Endometrial microvascular endothelial cells (primary cell): ENCODE measurements around the gene WDR38. TPM values are rescaled to one million over a fixed set of nuclear protein-coding genes. Genes with fewer than 3 reads are reported as not detected.

Experiments
- in situ Hi-C: cut with HindIII; loops from 2 replicates; pipeline ENCODE4 v1.10.0; 2017; ENCODE audit warnings: low sequenced_read_pairs, low pct_unique_long_range_greater_than_20kb; ENCODE audit errors: inconsistent ontology term
- total RNA-seq: library from RNA; depleted of rRNA; stranded (reverse); fragments of >200 nt; gene quantifications from one replicate; pipeline ENCODE4 v1.2.3, GENCODE V29; 2015; ENCODE audit errors: inconsistent ontology term

The WDR38 gene
- total RNA-seq, 1 donor from 2014 or later: not detected

DNA sequence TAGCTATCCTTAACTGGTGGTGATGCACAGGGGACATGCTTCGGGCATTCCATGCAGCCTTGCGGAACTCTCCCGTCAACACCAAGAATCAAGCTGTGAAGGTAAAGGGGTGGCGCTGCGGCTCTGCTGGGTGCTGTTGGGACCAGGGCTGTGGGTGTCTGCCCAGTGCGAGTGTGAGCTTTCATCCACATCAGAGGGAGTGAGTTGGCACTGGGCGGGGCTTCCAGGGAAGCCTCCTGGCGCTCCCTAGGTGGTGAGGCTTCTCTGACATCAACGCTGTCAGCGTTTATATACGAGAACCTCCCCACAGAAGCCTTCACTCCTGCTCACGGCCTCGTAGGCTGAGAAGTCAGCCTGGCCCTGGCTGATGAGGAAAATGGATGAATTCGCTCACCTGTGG lies 20.4 kb downstream of the WDR38 start:
- in situ Hi-C loops: loop anchor here (25.0 kb wide), 1 partner anchor 111 kb away; the partner anchor contains the start of gene NR6A1

DNA sequence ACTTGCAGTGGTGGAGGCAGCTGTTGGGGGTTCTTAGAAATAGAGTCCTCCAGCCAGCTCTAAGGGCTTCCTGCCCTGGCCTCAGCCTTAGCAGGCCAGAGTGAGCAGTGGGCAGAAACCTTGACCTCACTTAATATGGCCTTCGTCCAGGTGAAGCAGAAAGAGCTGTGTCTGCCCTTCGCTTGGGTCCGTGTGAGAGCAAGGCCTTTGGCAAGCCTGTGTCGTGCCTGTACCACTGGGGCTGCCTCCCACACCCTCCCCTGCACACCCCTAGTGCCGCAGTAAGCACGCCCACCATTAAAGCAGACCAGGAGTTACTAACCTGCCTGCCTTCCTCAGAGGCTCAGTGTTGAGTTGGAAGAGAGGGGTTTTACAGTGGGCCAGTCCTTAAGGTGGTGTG lies 22.2 kb downstream of the WDR38 start:
- in situ Hi-C loops: no loop called here

DNA sequence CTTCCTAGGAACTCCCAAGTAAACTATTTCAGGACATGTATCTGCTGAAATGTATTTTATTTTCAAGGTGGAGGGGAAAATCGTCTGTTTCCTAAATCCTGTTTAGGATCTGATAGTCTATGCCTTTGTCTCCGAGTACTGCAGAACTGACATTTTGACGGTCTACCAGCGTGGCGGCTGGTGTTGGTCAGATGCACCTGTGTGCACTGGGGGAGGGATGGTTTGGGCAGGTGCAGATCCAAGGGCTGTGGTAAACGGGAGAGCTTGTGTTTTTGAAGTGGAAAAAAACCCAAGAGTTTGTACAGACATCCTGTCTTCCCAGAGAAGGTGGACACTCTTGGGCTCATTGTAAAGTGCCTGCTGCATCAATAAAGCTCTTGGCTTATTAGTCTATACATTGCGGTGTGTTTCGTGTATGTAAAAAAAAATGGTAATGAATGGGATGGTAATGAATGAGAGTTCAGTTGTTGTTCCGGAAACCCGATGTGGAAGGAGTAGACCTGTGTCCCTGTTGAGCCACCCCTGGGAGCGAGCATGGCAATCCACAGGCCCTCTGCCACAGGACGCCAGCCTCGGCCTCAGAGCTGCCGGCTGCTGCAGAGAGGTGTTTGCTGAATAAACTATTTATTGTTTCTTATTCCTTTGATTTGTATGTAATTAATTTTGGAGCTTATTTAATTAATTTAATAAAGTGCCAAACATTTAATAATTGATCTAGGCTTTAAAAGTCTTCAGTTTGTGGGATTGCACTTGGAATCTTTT lies 23.9 kb downstream of the WDR38 start:
- in situ Hi-C loops: no loop called here

DNA sequence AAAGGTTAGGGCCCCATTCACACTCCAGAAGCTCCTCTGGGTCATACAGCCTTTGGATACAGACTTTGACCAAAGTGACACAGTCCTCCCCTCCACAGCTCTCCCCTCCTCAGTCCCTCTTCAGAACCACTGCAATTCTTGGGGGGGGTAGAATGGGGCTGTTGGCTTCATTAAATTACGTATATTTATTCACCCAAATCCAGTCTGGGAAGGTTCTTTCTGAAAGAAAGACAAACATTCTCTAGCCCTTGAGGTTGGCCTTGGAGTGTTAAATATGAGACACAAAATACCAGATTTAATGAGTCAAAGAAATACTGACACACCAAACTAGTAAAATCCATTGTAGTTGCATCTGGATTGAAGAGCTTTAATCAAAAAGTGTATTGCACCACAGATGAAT lies 24.8 kb downstream of the WDR38 start:
- in situ Hi-C loops: no loop called here

DNA sequence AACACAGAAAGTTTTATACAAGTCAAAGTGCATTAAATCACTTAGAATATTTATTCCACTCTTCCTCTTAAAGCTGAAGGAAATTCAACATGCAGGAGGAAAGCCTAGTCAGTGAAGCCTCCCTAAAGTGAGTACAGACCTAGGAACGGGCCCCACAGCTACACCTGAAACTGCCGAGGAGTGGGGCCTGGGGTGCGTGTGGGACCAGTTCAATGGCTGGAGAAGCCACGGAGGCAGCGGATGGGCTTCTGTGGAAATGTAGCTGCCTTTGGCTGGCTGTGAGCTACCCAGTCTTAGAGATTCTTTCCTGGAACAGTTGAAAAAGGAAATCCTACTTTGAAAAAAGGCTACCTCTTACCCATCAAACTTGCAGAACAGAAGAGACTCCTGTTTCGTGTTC lies 25.3 kb downstream of the WDR38 start:
- in situ Hi-C loops: no loop called here

DNA sequence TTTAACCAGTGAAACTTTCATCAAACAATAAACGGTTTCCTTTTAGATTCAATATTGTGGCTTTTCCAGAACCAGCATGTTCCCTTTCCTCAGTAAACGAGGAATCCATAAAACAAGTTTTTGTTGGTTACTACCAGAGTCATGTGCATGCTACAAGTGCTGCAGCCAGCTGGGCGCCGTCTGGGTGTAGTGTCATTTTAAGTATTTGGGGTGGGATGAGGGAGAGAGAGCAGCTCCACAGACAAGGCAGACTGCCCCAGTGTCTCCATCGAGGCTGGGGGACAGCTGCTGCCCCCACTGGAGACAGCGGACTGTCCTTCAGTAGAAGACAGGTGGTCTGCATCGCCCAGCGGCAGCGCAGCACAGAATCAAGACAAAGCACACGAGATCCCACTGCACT lies 26.0 kb downstream of the WDR38 start:
- in situ Hi-C loops: no loop called here

DNA sequence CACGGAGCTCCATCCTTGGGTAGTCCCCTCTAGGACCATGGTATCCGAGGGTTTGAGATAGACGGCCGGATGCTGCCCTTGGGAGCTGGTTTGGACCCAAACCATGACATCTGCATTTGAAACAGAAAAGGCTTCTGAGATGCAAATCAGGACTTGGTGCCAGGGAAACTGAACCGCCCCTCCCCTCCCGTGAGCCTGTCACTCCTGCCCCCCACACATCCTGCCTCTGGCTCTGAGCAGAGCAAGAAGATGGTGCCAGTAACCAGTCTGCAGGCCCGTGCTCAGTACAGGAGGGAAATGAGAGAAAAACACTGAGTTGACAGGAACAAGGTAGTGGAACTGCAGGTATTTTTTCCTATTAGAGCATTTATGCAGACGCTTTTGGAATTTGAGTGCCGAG lies 27.2 kb downstream of the WDR38 start:
- in situ Hi-C loops: no loop called here

DNA sequence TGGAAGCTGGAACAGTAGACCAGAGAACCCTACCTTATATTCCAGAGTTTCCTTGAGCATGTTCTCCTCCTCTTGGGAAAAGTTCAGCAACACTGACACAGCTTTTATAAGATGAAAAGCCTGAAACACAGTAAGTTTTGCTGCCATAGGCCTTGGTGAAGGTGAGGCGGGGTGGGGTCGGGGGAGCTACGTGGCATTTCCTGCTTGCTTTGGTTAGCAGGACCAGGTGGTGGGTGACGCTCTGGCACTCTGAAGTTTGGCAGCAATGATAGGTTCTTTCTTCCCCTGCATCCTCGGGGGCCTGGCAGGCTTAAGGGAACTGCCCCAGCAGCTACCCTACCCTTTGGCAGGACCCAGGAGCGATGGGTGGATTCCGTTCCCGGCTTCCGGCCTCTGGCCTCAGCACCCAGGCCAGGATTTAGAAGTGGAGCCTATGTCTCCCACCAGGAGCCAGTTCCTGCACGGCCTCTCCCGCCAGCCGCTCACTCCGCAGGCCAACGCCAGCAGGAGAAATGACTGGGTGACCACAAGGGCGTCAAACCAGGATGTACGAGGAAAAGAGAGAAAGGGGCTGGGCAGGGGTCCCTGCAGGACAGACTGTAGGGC lies 28.0 kb downstream of the WDR38 start:
- in situ Hi-C loops: no loop called here

DNA sequence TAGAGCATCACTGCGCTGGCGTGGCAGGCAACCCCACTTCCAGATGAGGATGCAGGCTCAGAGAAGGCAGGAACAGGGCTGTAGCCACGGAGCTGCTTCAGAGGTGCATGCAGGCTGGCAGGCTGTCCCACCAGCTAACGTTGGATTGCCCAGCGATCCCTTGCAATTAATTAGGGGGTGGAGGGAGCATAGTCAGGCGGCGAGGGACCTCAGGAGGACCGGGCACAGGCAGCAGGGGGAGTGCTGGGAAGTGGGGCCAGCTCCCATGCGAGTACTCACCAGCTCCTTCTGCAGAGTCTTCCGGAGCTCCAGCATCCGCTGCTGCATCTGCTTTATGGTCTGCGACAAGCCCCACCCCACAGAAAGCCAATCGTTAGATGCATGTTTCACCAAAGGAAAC lies 29.0 kb downstream of the WDR38 start:
- in situ Hi-C loops: no loop called here

DNA sequence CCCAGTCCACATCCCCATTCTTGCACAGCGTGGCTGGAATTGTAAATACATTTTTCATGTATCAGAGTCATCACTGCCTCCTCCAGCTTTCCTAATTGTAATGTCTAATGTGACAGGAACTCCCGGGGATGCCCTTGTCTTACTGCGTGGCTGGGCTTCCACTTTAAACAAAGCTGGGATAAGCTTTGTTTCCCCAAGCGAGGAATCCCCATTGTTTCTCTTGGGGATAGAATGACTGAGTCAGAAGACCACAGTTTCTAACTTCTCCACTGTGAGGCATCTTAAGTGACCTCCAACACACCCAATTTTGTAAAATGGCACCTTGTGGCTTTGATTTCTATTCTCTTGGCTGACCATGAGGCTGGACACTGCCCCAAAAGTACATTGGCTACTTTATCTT lies 31.1 kb downstream of the WDR38 start:
- in situ Hi-C loops: no loop called here

DNA sequence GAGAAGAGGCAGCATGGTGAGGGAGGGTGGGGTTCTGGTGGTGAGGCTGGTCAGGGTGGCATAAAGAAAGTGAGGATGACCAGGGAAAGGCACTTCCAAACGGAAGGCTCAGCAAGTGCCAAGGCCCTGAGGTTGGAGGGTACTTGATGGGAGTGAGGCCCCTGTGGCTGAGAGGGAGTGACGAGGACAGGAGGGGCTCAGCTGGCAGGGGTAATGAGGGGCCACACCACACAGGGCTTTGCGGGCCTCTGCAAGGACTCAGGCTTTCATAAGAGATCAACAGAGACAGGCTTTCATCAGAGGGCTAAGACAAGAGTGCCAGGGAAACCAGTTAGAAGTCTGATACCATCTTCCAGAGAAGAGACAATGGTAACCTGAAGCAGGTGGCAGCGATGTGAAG lies 32.3 kb downstream of the WDR38 start:
- in situ Hi-C loops: no loop called here

DNA sequence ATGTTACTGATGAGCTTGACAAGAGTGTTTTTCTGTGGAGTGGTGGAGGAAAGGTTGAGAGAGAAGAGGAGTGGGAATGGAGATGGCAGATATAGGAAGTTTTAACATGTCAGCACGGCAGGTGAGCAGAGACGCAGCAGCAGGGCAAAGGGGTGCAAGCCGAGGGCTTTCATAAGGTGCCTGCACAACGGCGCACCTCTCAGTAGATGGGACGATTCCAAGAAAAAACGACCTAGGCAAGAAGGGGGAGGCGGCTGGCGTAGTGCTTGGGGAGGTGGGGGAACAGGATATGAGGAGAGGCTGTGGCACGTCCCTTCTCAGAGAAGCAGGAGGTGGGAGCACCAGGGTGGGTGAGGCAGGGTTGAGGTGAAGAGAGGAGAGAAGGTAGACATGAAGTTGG lies 33.2 kb downstream of the WDR38 start:
- in situ Hi-C loops: no loop called here

DNA sequence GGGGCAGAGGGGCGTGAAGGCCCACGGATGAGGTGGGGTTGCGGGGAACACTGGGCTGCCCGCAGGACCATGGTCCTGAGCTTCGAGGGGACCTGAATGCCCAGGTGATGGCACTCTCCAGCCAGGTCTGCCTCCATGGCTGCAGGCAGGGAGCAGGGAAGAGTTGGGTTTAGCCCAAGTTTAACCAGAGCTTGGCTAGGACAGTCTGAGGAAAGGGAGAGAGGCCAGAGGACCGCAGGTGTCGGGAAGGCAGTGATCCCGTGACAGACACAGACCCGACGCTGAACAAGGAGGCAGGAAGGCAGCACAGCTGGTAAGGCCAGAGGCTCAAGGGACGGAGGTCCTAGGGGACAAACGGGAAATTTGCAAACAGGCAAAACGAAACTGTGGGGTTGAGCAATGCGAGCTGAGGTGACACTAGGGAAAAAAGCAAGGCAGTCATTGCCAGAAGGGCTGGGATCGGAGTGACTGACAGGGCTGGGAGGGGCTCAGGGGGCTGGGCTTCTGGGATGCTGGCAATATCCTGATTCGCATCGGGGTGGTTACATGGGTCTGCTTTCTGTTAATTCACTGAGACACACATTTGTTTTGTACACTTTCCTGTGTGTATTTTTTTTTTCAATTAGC lies 33.7 kb downstream of the WDR38 start:
- in situ Hi-C loops: no loop called here

DNA sequence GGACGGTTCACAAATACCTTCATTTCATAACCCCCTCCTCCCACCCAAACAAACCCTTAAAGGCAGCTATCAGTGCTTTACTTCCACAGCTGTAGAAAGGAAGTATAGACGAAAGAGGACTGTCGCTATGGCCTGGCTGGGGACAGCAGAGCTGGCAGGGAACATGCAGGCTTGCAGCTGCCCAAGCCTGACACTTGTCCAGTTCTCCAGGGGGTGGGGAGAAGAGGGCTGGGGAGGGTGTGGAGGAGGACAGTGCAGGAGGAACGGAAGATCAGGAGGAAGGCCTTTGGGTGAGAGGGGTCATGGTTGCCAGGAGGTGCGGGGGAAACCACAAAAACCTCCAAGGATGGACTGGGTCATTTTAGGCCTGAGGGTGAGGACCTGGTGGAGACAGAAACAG lies 34.6 kb downstream of the WDR38 start:
- in situ Hi-C loops: no loop called here

DNA sequence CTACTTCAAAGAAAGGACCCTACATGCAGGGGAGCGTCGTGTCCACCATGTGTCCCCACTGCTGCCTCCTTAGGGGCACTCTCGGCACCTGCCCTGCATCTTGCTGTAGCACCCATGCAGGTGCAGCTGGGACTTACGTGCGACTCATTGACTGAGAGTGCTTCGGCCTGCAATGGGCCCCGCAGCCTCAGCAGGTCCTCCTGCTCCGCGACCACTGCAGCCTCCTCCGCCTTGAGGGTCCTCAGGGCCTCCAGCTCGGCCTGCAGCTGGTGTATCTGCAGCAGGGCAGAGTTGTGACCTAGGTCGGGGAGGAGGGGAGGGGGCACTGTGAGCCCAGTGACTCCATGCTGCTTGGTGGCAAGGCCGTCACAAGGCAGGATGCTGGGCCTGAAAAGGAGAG lies 35.7 kb downstream of the WDR38 start:
- in situ Hi-C loops: no loop called here

DNA sequence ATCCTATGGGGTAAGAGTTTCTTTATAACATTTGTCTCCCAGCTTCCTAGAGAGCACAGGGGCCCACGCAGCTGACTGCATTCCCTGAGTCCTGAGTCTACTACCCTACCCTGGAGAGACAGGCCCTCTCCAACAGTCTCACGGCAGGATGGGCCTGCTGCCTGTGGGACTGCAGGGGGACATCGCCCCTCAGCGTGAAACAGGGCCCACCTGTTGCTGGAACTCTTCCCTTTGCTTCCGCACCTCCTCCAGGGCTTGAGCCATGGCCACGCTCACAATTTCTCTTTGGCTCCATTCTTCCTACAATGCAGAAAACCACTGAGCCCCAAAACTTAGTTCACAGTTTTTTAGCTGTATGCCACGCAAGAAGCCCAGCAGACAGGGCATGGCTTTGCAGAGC lies 36.9 kb downstream of the WDR38 start:
- in situ Hi-C loops: no loop called here

DNA sequence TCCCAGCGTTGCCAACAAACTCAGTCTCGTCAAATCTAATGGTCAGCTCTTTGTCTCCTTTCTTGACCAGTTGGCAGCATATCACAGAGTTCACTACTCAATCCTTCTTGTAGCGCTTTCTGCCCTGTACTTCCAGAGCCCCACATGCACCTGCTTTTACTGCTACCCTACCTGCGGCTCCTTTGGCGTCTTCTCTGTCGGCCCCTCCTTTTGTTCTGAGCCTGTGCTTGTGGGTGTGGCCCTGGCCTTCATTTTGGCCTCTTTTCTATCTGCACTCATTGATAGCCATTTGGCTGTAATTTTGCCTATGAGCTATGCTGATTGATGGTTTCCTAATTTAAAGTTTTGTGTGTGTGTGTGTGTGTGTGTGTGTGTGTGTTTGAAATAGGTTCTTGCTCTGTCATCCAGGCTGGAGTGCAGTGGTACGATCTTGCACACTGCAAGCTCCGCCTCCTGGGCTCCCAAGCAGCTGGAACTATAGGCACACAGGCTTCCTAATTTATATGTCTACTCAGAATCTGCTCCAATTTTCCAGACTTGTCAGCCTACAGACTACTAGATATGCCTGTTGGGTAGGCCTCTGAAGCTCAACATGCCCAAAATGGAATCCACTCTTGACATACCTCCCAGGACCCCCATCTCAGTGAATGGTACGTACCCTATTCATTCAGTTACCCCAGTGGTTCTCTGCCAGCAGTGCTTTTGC lies 40.9 kb downstream of the WDR38 start:
- in situ Hi-C loops: no loop called here

DNA sequence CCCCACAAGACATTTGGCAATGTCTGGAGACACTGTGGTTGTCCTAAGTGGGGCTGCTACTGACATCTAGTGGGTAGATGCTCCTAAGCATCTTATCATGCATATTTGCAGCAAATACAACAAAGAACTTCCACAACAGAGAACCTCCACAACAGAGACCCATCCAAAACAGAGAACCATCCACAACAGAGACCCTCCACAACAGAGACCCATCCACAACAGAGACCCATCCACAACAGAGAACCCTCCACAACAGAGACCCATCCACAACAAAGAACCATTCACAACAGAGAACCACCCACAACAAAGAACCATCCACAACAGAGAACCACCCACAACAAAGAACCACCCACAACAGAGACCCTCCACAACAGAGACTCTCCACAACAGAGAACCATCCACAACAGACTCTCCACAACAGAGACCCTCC lies 41.5 kb downstream of the WDR38 start:
- in situ Hi-C loops: no loop called here

DNA sequence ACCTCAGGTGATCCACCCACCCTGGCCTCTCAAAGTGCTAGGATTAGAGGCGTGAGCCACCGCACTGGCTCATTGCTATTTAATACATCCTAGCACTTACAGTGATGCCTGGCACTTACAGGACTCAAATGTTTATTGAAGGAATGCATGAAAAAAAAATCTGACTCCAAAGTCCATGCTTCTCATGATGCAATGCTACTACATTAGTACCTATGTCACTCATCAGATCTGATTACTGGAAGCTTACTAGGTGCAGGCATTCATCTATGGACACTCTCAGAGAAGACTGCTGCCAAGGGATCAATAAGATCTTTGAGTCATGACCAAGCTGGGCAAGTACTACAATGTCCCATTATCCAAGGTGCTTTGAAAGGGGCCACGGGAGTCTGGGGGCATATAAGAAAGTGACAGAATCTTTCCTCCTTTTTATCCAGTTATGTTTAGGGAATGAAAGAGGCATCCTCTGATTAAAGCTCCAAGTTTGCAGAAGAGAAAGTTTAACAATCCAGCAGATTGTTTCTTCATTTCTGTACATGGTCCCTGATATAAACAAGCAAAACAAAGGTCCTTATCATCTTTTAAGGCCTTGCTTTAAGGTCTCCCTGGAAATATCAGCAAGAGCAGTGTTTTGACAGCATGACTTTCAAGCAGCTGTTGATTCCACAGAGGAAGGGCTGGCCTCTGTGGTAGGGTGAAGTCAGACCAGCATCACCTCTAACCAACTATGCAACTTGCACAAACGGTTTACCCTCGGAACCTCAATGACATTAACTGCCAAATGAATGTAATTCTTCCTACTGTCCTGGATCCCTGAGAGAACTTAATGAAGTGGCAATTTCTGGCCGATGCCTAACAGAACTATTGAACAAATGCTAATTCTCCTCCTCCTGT lies 44.6 kb downstream of the WDR38 start:
- in situ Hi-C loops: no loop called here
